ENCODE data around the gene ACCSL.
A peak's percentile ranks its signal among the peaks of the same experiment; 100 is the strongest.

ACCSL gene

GRCh38 chr11:44018127-44018521 lies 29.7 kb upstream of the ACCSL start:
- DNase-seq (ENCODE audit: low spot score) = no peak

GRCh38 chr11:44018829-44019228 lies 29.0 kb upstream of the ACCSL start:
- DNase-seq (ENCODE audit: low spot score) = no peak

- no peak for DNase-seq (ENCODE audit: low spot score)
Observed at GRCh38 chr11:44024977-44025376, 22.8 kb upstream of the ACCSL start.

GRCh38 chr11:44025727-44026126 lies 22.1 kb upstream of the ACCSL start:
- no peak for DNase-seq (ENCODE audit: low spot score)

GRCh38 chr11:44028401-44028800 lies 19.4 kb upstream of the ACCSL start:
- no peak for DNase-seq (ENCODE audit: low spot score)

- no peak for DNase-seq (ENCODE audit: low spot score)
Observed at GRCh38 chr11:44028816-44029506, 18.8 kb upstream of the ACCSL start.

GRCh38 chr11:44029507-44029845 lies 18.3 kb upstream of the ACCSL start:
- no peak for DNase-seq (ENCODE audit: low spot score)

GRCh38 chr11:44029977-44030911 lies 17.5 kb upstream of the ACCSL start:
- DNase-seq (ENCODE audit: low spot score) = peak; percentile 67

- no peak for DNase-seq (ENCODE audit: low spot score)
Observed at GRCh38 chr11:44030996-44031395, 16.8 kb upstream of the ACCSL start.

- DNase-seq (ENCODE audit: low spot score) = no peak
Observed at GRCh38 chr11:44031549-44031948, 16.2 kb upstream of the ACCSL start.

GRCh38 chr11:44032299-44033085 lies 15.3 kb upstream of the ACCSL start:
- DNase-seq (ENCODE audit: low spot score) = peak; percentile 51

GRCh38 chr11:44033411-44033850 lies 14.3 kb upstream of the ACCSL start:
- DNase-seq (ENCODE audit: low spot score) = no peak

GRCh38 chr11:44033856-44034255 lies 13.9 kb upstream of the ACCSL start:
- no peak for DNase-seq (ENCODE audit: low spot score)

- no peak for DNase-seq (ENCODE audit: low spot score)
Observed at GRCh38 chr11:44034639-44035038, 13.1 kb upstream of the ACCSL start.

GRCh38 chr11:44036811-44037657 lies 10.7 kb upstream of the ACCSL start:
- DNase-seq (ENCODE audit: low spot score) = peak; percentile 89

- DNase-seq (ENCODE audit: low spot score) = no peak
Observed at GRCh38 chr11:44037658-44037998, 10.2 kb upstream of the ACCSL start.

- no peak for DNase-seq (ENCODE audit: low spot score)
Observed at GRCh38 chr11:44043157-44043556, 4.6 kb upstream of the ACCSL start.

- no peak for DNase-seq (ENCODE audit: low spot score)
Observed at GRCh38 chr11:44046182-44046581, 1.6 kb upstream of the ACCSL start.

GRCh38 chr11:44047298-44047697 lies 483 bp upstream of the ACCSL start:
- DNase-seq (ENCODE audit: low spot score) = no peak

- DNase-seq (ENCODE audit: low spot score) = no peak
Observed at GRCh38 chr11:44049832-44050231, 2.1 kb downstream of the ACCSL start.

- DNase-seq (ENCODE audit: low spot score) = no peak
Observed at GRCh38 chr11:44051171-44051570, 3.4 kb downstream of the ACCSL start.

- no peak for DNase-seq (ENCODE audit: low spot score)
Observed at GRCh38 chr11:44057340-44057739, 9.6 kb downstream of the ACCSL start.

Data from AG08395 (cell line).